ENCODE measurements around the gene AUNIP. TPM values are rescaled to one million over a fixed set of nuclear protein-coding genes. Genes with fewer than 3 reads are reported as not detected.

The AUNIP gene
- polyA plus RNA-seq, 1 of the 3 experiments (the other 2 are of a cell fraction), result 1.9 TPM

DNA sequence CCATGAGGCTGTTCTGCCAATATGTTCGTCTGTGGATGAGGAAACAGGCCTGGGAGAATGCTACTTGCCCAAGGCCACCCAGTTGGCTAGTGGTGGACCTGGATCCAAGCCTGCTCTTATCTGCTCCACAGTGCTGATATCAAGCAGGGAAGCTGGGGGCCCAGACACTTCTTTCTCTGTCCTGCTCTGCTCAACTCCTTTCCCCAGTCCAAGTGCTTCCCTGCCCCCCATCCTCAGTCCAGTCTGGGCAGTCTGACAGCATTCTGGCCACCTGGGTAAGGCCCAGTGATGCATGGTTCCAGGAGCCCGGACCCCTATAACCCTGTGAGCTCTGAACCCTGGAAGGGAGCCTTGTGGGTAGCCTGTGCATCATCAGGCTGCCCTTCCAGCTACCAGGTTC, 20.4 kb upstream of the AUNIP start:
- TF ChIP-seq, protein P1, sequence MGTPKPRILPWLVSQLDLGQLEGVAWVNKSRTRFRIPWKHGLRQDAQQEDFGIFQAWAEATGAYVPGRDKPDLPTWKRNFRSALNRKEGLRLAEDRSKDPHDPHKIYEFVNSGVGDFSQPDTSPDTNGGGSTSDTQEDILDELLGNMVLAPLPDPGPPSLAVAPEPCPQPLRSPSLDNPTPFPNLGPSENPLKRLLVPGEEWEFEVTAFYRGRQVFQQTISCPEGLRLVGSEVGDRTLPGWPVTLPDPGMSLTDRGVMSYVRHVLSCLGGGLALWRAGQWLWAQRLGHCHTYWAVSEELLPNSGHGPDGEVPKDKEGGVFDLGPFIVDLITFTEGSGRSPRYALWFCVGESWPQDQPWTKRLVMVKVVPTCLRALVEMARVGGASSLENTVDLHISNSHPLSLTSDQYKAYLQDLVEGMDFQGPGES (IDR thresholded peaks at IDR 0.05; ENCODE audit: low read depth, low read length), result no peak
- TF ChIP-seq TCF12 (IDR thresholded peaks at IDR 0.05), result no peak
- no peak for TF ChIP-seq CHD2 (IDR thresholded peaks at IDR 0.05; ENCODE audit: low read length, partially characterized antibody)
- TF ChIP-seq MXI1 (IDR thresholded peaks at IDR 0.05; ENCODE audit: low read depth, low read length), result no peak
- TF ChIP-seq JUND (IDR thresholded peaks at IDR 0.05), result no peak
- TF ChIP-seq RAD21 (IDR thresholded peaks at IDR 0.05; ENCODE audit: low read length), result no peak
- no peak for TF ChIP-seq RXRA (IDR thresholded peaks at IDR 0.05; ENCODE audit: borderline replicate concordance, low read depth)
- no peak for TF ChIP-seq ZBTB33 (IDR thresholded peaks at IDR 0.05; ENCODE audit: borderline replicate concordance, low read depth)
- TF ChIP-seq NRF1 (IDR thresholded peaks at IDR 0.05; ENCODE audit: low read depth, low read length), result no peak
- Histone ChIP-seq H3K4me2 (no peak overlapping the region), H3K4me3 (ENCODE audit: low read depth in 2 of 2, low read length in 1 of 2) (no peak overlapping the region), H3K36me3 (replicated peaks in 1 of 2; ENCODE audit: control insufficient read depth in 1 of 2, insufficient read depth in 2 of 2, low read length in 1 of 2) (no peaks in the 10 kb centered on the region), H3K4me1 (ENCODE audit: control insufficient read depth in 1 of 2, insufficient read depth in 2 of 2, low read depth in 1 of 2, low read length in 1 of 2) (peaks cover 0 to 17% of the 10 kb centered on the region in 2 experiments; a peak in 1 of 4 replicates), H2AFZ (ENCODE audit: low read depth) (no peak overlapping the region), H3F3A (replicated peaks; ENCODE audit: insufficient read depth) (peaks cover 12% of the 10 kb centered on the region), H4K20me1 (ENCODE audit: insufficient read depth) (no peaks in the 10 kb centered on the region), H3K9me3 (no peaks in the 10 kb centered on the region), H3K79me2 (ENCODE audit: insufficient read depth) (peaks cover under 1% of the 10 kb centered on the region; the same call in 1 of the 2 replicates), H3K27ac (ENCODE audit: low read depth in 2 of 2, low read length in 1 of 2) (no peak overlapping the region; a peak in 1 of 4 replicates), H3K9ac (no peak overlapping the region), H3K27me3 (ENCODE audit: insufficient read depth) (no peaks in the 10 kb centered on the region), H3K9me2 (no peaks in the 10 kb centered on the region)
- CTCF ChIA-PET, result interaction anchor here (0.7 to 4.3 kb wide), 7 partner anchors 9 to 156 kb away, joined by 3 to 32 read pairs (median 3); no protein-coding TSS in a partner anchor
- POLR2A ChIA-PET, result interaction anchor here (1.5 kb wide), 1 partner anchor 16 kb away, joined by 3 read pairs; no protein-coding TSS in a partner anchor
- DNase-seq, result no peak
- WGBS (ENCODE audit: low lambda C conversion rate), result 92% methylated on average over 2 of the region's 2 CpGs

- peaks cover 12% of the 10 kb centered on the region for H3F3A ChIP-seq (replicated peaks; ENCODE audit: insufficient read depth)
- no peak overlapping the region for H3K4me3 ChIP-seq (ENCODE audit: low read depth in 2 of 2, low read length in 1 of 2)
- no peak overlapping the region for H3K4me2 ChIP-seq
- H3K4me1 ChIP-seq (ENCODE audit: control insufficient read depth in 1 of 2, insufficient read depth in 2 of 2, low read depth in 1 of 2, low read length in 1 of 2), result peaks cover 0 to 23% of the 10 kb centered on the region in 2 experiments; a peak in 1 of 4 replicates
- no peak for DNase-seq
- no peak overlapping the region for H3K9ac ChIP-seq
- WGBS (ENCODE audit: low lambda C conversion rate), result 93% methylated on average over 5 of the region's 5 CpGs
- H3K9me2 ChIP-seq, result no peaks in the 10 kb centered on the region
- no peak overlapping the region for H3K27ac ChIP-seq (ENCODE audit: low read depth in 2 of 2, low read length in 1 of 2)
- H2AFZ ChIP-seq (ENCODE audit: low read depth), result no peak overlapping the region
- CTCF ChIA-PET, result interaction anchor here (0.7 to 4.3 kb wide), 3 partner anchors 10 to 120 kb away, joined by 3 to 32 read pairs (median 4); no protein-coding TSS in a partner anchor
- POLR2A ChIA-PET, result interaction anchor here (1.5 kb wide), 1 partner anchor 17 kb away, joined by 3 read pairs; no protein-coding TSS in a partner anchor
- H3K9me3 ChIP-seq, result no peaks in the 10 kb centered on the region
- H4K20me1 ChIP-seq (ENCODE audit: insufficient read depth), result no peaks in the 10 kb centered on the region
- TF ChIP-seq YY1 (IDR thresholded peaks at IDR 0.05; ENCODE audit: low read depth) (no peak), RFX5 (IDR thresholded peaks at IDR 0.05; ENCODE audit: low read length) (no peak), JUND (IDR thresholded peaks at IDR 0.05) (no peak), TAF1 (IDR thresholded peaks at IDR 0.05; ENCODE audit: borderline replicate concordance, low read depth, low read length) (no peak), CHD2 (IDR thresholded peaks at IDR 0.05; ENCODE audit: low read length, partially characterized antibody) (no peak), NFIC (IDR thresholded peaks at IDR 0.05; ENCODE audit: borderline replicate concordance) (no peak)
- TF ChIP-seq, protein P2, sequence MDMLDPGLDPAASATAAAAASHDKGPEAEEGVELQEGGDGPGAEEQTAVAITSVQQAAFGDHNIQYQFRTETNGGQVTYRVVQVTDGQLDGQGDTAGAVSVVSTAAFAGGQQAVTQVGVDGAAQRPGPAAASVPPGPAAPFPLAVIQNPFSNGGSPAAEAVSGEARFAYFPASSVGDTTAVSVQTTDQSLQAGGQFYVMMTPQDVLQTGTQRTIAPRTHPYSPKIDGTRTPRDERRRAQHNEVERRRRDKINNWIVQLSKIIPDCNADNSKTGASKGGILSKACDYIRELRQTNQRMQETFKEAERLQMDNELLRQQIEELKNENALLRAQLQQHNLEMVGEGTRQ (IDR thresholded peaks at IDR 0.05; ENCODE audit: borderline replicate concordance, low read depth, low read length), result no peak
- peaks cover 11% of the 10 kb centered on the region for H3K79me2 ChIP-seq (ENCODE audit: insufficient read depth)
- H3K27me3 ChIP-seq (ENCODE audit: insufficient read depth), result no peaks in the 10 kb centered on the region
- no peaks in the 10 kb centered on the region for H3K36me3 ChIP-seq (replicated peaks in 1 of 2; ENCODE audit: control insufficient read depth in 1 of 2, insufficient read depth in 2 of 2, low read length in 1 of 2)
Measured at GRCh38 chr1:25878690-25879089, 19.4 kb upstream of the AUNIP start.
